H9 (cell line): ENCODE results near the gene CEACAM4. TPM values are rescaled to one million over a fixed set of nuclear protein-coding genes. Genes with fewer than 3 reads are reported as not detected.

Source experiments
- DNase-seq: peaks from one replicate; pipeline ENCODE4 v3.0.0-alpha.2; 2017
- H2AFZ ChIP-seq: one replicate; pipeline ENCODE4 v1.6.1; 2013; ENCODE audit warnings: mild to moderate bottlenecking, low read length, control low read depth, moderate library complexity
- H2AK5ac ChIP-seq: 2 replicates; pipeline ENCODE4 v1.6.1; 2013; ENCODE audit warnings: low read length, control low read depth, mixed read lengths; ENCODE audit not compliant: insufficient read length
- H2BK120ac ChIP-seq: one replicate; pipeline ENCODE4 v1.6.1; 2013; ENCODE audit warnings: low read depth, mild to moderate bottlenecking, low read length, control low read depth, inconsistent platforms; ENCODE audit not compliant: poor library complexity, severe bottlenecking
- H2BK12ac ChIP-seq: 2 replicates; pipeline ENCODE4 v1.6.1; 2013; ENCODE audit warnings: low read length, control low read depth, mixed read lengths, low read depth; ENCODE audit not compliant: insufficient read length
- H2BK15ac ChIP-seq: 2 replicates; pipeline ENCODE4 v1.6.1; 2013; ENCODE audit warnings: low read depth, low read length, control low read depth
- H2BK20ac ChIP-seq: one replicate; pipeline ENCODE4 v1.6.1; 2013; ENCODE audit warnings: low read depth, mild to moderate bottlenecking, low read length, control low read depth, inconsistent platforms; ENCODE audit not compliant: poor library complexity, severe bottlenecking
- H2BK5ac ChIP-seq: 2 replicates; pipeline ENCODE4 v1.6.1; 2013; ENCODE audit warnings: low read length, control low read depth, mixed read lengths; ENCODE audit not compliant: insufficient read length
- H3K14ac ChIP-seq: 2 replicates; pipeline ENCODE4 v1.6.1; 2013; ENCODE audit warnings: low read length, control low read depth; ENCODE audit not compliant: insufficient read depth
- H3K18ac ChIP-seq: 2 replicates; pipeline ENCODE4 v1.6.1; 2013; ENCODE audit warnings: low read depth, mild to moderate bottlenecking, mixed read lengths, low read length, control low read depth; ENCODE audit not compliant: insufficient read length
- H3K23ac ChIP-seq: 2 replicates; pipeline ENCODE4 v1.6.1; 2013; ENCODE audit warnings: low read length, control low read depth, mixed read lengths, low read depth; ENCODE audit not compliant: insufficient read length
- H3K23me2 ChIP-seq: 2 replicates; pipeline ENCODE4 v1.6.1; 2013; ENCODE audit warnings: low read depth, mild to moderate bottlenecking, mixed read lengths, low read length, control low read depth; ENCODE audit not compliant: insufficient read length, poor library complexity, severe bottlenecking
- H3K27ac ChIP-seq: 2 replicates; pipeline ENCODE4 v1.5.1; 2013; ENCODE audit warnings: low read length, control low read depth, mixed read lengths, low read depth; ENCODE audit not compliant: insufficient read length
- H3K27me3 ChIP-seq: 2 replicates; pipeline ENCODE4 v1.6.1; 2013; ENCODE audit warnings: low read length, control low read depth, inconsistent platforms; ENCODE audit not compliant: insufficient read depth
- H3K4ac ChIP-seq: 2 replicates; pipeline ENCODE4 v1.6.1; 2013; ENCODE audit warnings: low read depth, mild to moderate bottlenecking, control low read depth, inconsistent platforms, low read length, moderate library complexity
- H3K4me1 ChIP-seq: 2 replicates; pipeline ENCODE4 v1.6.1; 2013; ENCODE audit warnings: low read length, control low read depth, inconsistent platforms; ENCODE audit not compliant: insufficient read depth
- H3K4me2 ChIP-seq: 2 replicates; pipeline ENCODE4 v1.6.1; 2013; ENCODE audit warnings: low read length, control low read depth, mixed read lengths; ENCODE audit not compliant: insufficient read length, insufficient read depth
- H3K56ac ChIP-seq: 2 replicates; pipeline ENCODE4 v1.6.1; 2013; ENCODE audit warnings: low read depth, mild to moderate bottlenecking, mixed read lengths, low read length, control low read depth; ENCODE audit not compliant: insufficient read length
- H3K79me1 ChIP-seq: 2 replicates; pipeline ENCODE4 v1.6.1; 2013; ENCODE audit warnings: low read depth, mild to moderate bottlenecking, moderate library complexity, low read length, control low read depth, inconsistent platforms; ENCODE audit not compliant: insufficient read depth, poor library complexity, severe bottlenecking
- H3K79me2 ChIP-seq: 2 replicates; pipeline ENCODE4 v1.6.1; 2013; ENCODE audit warnings: low read length, control low read depth, inconsistent platforms; ENCODE audit not compliant: insufficient read depth
- H3K9ac ChIP-seq: 2 replicates; pipeline ENCODE4 v1.6.1; 2013; ENCODE audit warnings: low read length, control low read depth, mixed read lengths; ENCODE audit not compliant: insufficient read length; ENCODE audit errors: extremely low read depth
- H3K9me3 ChIP-seq: one replicate; pipeline ENCODE4 v1.6.1; 2013; ENCODE audit warnings: low read depth, low read length, inconsistent platforms; ENCODE audit not compliant: control insufficient read depth
- H3T11ph ChIP-seq: one replicate; pipeline ENCODE4 v1.6.1; 2013; ENCODE audit warnings: mild to moderate bottlenecking, low read length, control low read depth, inconsistent platforms
- H4K20me1 ChIP-seq: one replicate; pipeline ENCODE4 v1.6.1; 2013; ENCODE audit not compliant: control insufficient read depth, insufficient read length, insufficient read depth
- H4K5ac ChIP-seq: 2 replicates; pipeline ENCODE4 v1.6.1; 2013; ENCODE audit warnings: low read depth, mild to moderate bottlenecking, mixed read lengths, low read length, control low read depth; ENCODE audit not compliant: insufficient read length
- H4K8ac ChIP-seq: replicated peaks from 2 replicates; pipeline ENCODE4 v1.6.1; 2013; ENCODE audit warnings: low read length, control low read depth, mixed read lengths, low read depth; ENCODE audit not compliant: insufficient read length
- H4K91ac ChIP-seq: 2 replicates; pipeline ENCODE4 v1.6.1; 2013; ENCODE audit warnings: low read depth, mild to moderate bottlenecking, moderate library complexity, mixed read lengths, low read length, control low read depth; ENCODE audit not compliant: insufficient read length
- H3K27ac Mint-ChIP-seq, 3 experiments: 2 replicates in 2 of 3; 3 replicates in 1 of 3; pipeline ENCODE4 v1.8.0; 2020 to 2021; ENCODE audit warnings: mixed read lengths in 3 of 3, mild to moderate bottlenecking in 1 of 3, moderate library complexity in 1 of 3
- H3K27me3 Mint-ChIP-seq: 2 replicates; pipeline ENCODE4 v1.8.0; 2021; ENCODE audit warnings: low read depth, mild to moderate bottlenecking, moderate library complexity, mixed read lengths
- H3K36me3 Mint-ChIP-seq, 3 experiments: 2 replicates in 2 of 3; 3 replicates in 1 of 3; pipeline ENCODE4 v1.8.0; 2020 to 2021; ENCODE audit warnings: low read depth in 3 of 3, mixed read lengths in 3 of 3; ENCODE audit not compliant: insufficient read depth in 1 of 3
- H3K4me1 Mint-ChIP-seq, 2 experiments: 2 replicates each; pipeline ENCODE4 v1.8.0; 2020; ENCODE audit warnings: mixed read lengths in 2 of 2
- H3K4me3 Mint-ChIP-seq, 2 experiments: 2 replicates in 1 of 2; 3 replicates in 1 of 2; pipeline ENCODE4 v1.8.0; 2020 to 2021; ENCODE audit warnings: mild to moderate bottlenecking in 2 of 2, mixed read lengths in 2 of 2, moderate library complexity in 1 of 2
- H3K9me3 Mint-ChIP-seq, 2 experiments: 2 replicates in 1 of 2; 3 replicates in 1 of 2; pipeline ENCODE4 v1.8.0; 2020; ENCODE audit warnings: mild to moderate bottlenecking in 2 of 2, mixed read lengths in 2 of 2, moderate library complexity in 1 of 2
- WGBS: extraction: QIAGEN DNeasy Blood & Tissue Kit; methylation state at CpG from one replicate; pipeline ENCODE4 v1.1.7; 2013; ENCODE audit warnings: missing lambda C conversion rate, low lambda C conversion rate, mixed read lengths; ENCODE audit not compliant: insufficient read length; ENCODE audit errors: extremely low coverage; 5-methylcytosine and 5-hydroxymethylcytosine counted together
- total RNA-seq: library from RNA; stranded (reverse); gene quantifications from 2 replicates; pipeline ENCODE4 v1.2.1, GENCODE V29; 2021
- TF ChIP-seq, protein P1 (sequence below): fragments of 200-600 bp; sonication (generic); conservative IDR thresholded peaks from 3 replicates; pipeline ENCODE4 v1.8.0; 2021; ENCODE audit warnings: antibody characterized with exemption, mild to moderate bottlenecking

Gene CEACAM4
- total RNA-seq, 1 experiment from 2014 or later = not detected

- Histone ChIP-seq H2BK20ac (no peak overlapping the region), H3K18ac (no peak overlapping the region), H4K20me1 (no peaks in the 10 kb centered on the region), H3T11ph (no peak overlapping the region), H3K4me2 (no peak overlapping the region), H2BK12ac (no peak overlapping the region), H3K79me1 (no peaks in the 10 kb centered on the region), H2AFZ (no peak overlapping the region), H2BK15ac (no peak overlapping the region), H3K27ac (no peak overlapping the region), H3K23me2 (no peaks in the 10 kb centered on the region), H3K9ac (no peak overlapping the region), H2AK5ac (no peak overlapping the region), H3K14ac (no peak overlapping the region), H3K79me2 (no peaks in the 10 kb centered on the region), H4K91ac (no peak overlapping the region), H4K8ac (no peak overlapping the region), H4K5ac (no peak overlapping the region), H3K56ac (no peak overlapping the region), H3K23ac (no peak overlapping the region), H3K4ac (no peak overlapping the region), H2BK120ac (no peak overlapping the region), H3K4me1 (no peaks in the 10 kb centered on the region), H3K9me3 (peaks cover 63% of the 10 kb centered on the region), H2BK5ac (no peak overlapping the region), H3K27me3 (no peaks in the 10 kb centered on the region)
- H3K9me3 Mint-ChIP-seq = peaks cover 89 to 98% of the 10 kb centered on the region in 2 experiments
- DNase-seq = no peak
- no peak overlapping the region for H3K4me3 Mint-ChIP-seq
- H3K4me1 Mint-ChIP-seq = no peaks in the 10 kb centered on the region
- H3K27me3 Mint-ChIP-seq = peaks cover 4% of the 10 kb centered on the region
- TF ChIP-seq, protein P1, sequence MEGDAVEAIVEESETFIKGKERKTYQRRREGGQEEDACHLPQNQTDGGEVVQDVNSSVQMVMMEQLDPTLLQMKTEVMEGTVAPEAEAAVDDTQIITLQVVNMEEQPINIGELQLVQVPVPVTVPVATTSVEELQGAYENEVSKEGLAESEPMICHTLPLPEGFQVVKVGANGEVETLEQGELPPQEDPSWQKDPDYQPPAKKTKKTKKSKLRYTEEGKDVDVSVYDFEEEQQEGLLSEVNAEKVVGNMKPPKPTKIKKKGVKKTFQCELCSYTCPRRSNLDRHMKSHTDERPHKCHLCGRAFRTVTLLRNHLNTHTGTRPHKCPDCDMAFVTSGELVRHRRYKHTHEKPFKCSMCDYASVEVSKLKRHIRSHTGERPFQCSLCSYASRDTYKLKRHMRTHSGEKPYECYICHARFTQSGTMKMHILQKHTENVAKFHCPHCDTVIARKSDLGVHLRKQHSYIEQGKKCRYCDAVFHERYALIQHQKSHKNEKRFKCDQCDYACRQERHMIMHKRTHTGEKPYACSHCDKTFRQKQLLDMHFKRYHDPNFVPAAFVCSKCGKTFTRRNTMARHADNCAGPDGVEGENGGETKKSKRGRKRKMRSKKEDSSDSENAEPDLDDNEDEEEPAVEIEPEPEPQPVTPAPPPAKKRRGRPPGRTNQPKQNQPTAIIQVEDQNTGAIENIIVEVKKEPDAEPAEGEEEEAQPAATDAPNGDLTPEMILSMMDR = no peak
- H3K36me3 Mint-ChIP-seq = peaks cover 4 to 19% (median 8%) of the 10 kb centered on the region in 3 experiments; a peak in 6 of 7 replicates
- H3K27ac Mint-ChIP-seq = no peak overlapping the region
- WGBS = no CpG with 5 or more reads among the region's 3 CpGs
Observed at GRCh38 chr19:41626278-41626677, 596 bp downstream of the CEACAM4 start.
